Hippocampal formation (tissue), 2 donors: ENCODE results near the gene MYO16.
A peak's percentile ranks its signal among the peaks of the same experiment; 100 is the strongest.

Experiments
- DNase-seq, 2 donors: peaks; one replicate each; lab custom pipeline; 2025; lab: John Stamatoyannopoulos, UW

MYO16 gene

DNA sequence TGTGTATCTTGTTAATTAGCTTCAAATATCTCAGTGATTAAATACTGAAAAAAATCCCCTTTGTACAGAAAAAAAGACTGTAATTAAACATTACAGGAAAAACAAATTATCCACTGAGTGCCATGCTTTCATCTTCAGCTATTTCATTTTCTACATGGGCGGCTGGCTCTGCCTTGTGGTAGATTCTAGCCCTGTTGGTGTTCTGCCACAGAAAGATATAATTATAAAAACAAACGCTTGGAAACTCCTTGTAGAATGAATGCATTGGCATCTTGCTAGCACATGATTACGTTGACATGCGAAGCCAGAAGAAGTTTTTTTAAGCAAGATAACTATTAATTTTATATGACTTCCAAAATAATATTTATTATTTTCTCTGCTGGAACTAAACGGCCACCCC, 496.8 kb downstream of the MYO16 start:
- DNase-seq, result no peak

GRCh38 chr13:109126891-109127641, 497.7 kb downstream of the MYO16 start:
- peak in 1 of 2 donors; percentile 26 for DNase-seq

- DNase-seq, result no peak
These were observed 498.7 kb downstream of the MYO16 start for GRCh38 chr13:109128121-109128520.

- DNase-seq, result no peak
These were observed 500.9 kb downstream of the MYO16 start for GRCh38 chr13:109130093-109130835.

DNA sequence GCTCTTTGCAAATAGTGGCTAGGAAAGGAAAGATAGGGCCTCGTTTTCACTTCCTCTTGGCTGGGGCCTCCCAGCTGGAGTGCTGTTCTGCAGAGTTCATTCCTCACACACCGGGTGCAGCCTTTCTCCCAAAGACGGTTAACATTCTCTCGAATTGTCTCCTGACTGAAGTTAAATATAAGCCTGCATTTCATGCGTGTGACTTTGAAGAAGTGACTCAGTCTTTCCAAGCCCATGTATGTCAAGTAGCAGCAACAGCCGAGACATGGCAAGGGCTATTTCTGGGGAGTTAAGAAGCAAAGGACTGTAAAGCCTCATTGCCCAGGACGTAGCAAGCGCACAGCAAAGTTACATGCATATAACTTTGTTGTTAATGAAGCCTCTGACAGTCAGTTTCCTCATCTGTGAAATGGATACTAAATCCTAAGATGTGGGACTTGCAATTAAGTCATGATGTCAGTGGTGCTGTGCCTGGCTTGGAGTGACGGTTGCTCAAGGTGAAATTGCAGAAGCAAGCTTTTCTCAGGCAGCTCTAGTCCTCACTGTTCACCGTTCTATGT, 502.4 kb downstream of the MYO16 start:
- DNase-seq, result no peak

DNA sequence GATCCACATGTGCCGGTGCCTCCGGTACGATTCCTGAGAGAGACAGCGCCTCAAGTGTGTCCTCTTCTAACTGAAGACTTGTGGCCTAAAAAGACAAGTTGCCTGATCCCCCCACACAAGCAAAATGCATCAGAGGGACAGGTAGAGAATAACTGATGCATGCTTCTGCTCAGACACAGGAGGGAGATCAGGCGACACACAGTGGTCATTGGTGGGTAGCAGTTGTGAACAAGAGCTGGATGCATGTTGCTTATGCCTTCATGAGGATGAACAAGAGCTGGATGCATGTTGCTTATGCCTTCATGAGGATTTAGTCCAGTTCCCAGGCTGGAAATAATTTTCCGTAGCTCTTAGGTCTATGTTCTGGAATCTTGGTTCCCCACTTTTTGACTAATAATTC, 505.6 kb downstream of the MYO16 start:
- no peak for DNase-seq

DNA sequence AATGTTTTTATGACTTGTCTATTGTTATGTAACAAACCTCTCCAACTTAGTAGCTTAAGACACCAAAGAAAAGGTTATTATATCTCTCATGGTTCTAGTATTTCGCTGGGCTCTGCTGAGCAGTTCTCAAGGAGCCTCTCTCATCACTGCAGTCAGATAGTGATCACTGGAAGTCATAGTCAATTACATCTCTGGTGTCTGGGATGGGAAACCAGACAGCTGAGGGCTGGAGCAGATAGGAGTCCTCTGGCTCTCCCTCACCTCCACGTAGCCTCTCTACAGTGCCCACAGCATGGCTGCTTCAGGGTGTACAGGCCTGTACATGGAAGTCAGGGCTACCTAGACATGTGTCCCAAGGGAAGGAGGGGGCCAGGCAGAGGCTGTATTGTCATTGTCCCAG, 507.5 kb downstream of the MYO16 start:
- DNase-seq, result no peak

DNA sequence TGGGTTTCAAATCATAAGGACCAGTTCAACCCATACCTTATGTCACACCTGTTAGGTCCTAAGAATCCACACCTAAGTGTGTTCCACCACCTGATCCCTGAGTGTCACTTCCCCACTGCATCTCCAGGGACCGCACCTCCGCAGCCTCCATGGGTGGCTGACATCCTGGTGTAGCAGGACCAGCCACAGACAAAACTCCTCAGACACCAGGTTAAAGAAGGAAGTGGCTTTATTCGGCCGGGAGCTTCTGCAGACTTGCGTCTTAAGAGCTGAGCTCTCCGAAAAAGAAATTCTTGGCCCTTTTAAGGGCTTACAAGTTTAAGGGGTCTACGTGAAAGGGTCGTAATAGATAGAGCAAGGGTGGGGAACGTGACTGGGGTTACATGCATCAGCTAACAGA, 509.9 kb downstream of the MYO16 start:
- no peak for DNase-seq

GRCh38 chr13:109140054-109140453, 510.6 kb downstream of the MYO16 start:
- DNase-seq, result no peak

DNA sequence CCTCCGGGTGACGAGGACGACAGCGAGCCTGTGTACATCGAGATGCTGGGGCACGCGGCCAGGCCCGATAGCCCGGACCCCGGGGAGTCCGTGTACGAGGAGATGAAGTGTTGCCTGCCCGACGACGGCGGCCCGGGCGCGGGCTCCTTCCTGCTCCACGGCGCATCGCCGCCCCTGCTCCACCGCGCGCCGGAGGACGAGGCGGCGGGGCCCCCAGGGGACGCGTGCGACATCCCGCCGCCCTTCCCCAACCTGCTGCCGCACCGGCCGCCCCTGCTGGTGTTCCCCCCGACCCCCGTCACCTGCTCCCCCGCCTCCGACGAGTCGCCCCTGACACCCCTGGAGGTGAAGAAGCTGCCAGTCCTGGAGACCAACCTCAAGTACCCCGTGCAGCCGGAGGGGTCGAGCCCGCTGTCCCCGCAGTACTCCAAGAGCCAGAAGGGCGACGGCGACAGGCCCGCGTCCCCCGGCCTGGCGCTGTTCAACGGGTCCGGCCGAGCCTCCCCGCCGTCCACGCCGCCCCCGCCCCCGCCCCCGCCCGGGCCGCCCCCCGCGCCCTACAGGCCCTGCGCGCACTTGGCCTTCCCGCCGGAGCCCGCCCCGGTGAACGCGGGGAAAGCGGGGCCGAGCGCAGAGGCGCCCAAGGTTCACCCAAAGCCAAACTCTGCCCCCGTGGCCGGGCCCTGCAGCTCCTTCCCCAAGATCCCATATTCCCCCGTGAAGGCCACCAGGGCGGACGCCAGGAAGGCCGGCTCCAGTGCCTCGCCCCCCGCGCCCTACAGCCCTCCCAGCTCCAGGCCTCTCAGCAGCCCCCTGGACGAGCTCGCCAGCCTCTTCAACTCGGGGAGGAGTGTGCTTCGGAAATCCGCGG, 511.3 kb downstream of the MYO16 start:
- DNase-seq, result no peak

GRCh38 chr13:109141706-109142105, 512.3 kb downstream of the MYO16 start:
- DNase-seq, result no peak

GRCh38 chr13:109144693-109145437, 515.5 kb downstream of the MYO16 start:
- no peak for DNase-seq

DNA sequence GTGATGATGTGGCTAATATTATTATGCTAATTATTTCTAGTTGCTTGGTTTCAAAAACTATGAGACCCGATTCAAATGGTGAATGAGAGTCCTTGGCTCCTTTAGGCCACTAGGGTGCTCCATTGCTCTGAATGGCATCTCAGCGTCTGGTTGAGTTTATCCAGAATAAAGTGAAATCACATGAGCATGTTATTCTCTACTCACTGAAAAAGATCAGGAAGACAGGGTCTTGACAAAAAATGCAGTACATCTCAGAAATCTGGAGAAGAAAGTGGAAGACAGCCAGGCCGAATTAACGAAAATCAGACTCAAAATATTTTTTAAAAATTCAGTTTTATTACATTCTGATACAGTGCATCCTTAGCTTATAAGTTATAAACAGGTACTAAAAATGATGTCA, 516.2 kb downstream of the MYO16 start:
- peak; percentile 24 to 71 for DNase-seq

GRCh38 chr13:109146393-109146792, 517.0 kb downstream of the MYO16 start:
- DNase-seq, result no peak

DNA sequence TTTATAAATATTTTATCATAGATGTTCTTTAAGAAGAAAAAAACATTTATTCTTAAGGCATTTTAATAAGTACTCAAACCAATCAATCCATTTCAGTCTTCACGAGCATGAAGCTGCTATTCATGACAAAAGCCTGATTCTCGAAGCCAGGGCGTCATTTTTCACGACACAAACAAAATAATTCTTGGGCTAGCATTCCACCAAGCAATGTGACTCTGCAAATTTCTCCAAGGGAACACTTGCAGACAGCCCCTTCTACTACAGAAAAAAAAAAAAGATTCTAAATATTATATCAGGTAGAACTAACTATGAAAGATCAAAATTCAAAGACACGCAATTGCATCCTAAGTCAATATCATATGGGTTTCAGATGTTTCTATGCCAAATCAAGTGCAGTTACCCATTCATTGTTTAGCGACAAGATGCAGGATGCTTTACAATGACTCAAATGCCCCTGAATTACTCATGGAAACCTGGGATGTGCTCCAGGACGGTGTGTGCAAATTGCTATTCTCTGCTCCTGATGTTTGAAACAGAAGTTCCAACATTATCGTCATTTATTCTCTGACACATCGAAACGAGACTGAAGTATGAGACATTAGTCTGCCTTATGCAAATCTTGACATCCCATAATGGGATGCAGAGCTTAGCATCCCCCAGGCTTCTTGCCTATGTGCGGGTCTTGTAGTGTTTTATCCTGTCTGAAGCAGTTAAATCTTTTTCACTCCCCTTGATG, 517.7 kb downstream of the MYO16 start:
- DNase-seq, result no peak

GRCh38 chr13:109148243-109148642, 518.8 kb downstream of the MYO16 start:
- DNase-seq, result no peak

GRCh38 chr13:109150696-109151095, 521.3 kb downstream of the MYO16 start:
- no peak for DNase-seq

DNA sequence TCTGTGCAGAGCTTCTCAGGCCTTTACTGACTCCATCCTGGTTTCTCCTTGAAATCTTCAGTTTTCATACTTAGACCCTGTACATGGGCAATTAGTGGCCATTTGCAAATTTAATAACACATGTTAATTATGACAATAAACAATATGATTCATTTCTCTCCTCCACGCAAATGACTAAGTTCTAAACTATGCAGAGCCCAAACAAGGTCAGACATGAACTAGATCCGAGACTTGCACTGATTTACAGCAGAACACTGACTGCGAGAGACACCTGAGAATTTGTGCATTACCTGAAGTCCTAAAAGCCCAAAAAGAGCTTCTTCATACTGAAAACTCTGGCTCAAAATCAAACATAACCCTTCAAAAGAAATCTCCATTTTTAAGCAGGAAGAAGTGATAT, 521.8 kb downstream of the MYO16 start:
- DNase-seq, result no peak

- no peak for DNase-seq
These were observed 522.3 kb downstream of the MYO16 start for GRCh38 chr13:109151696-109152095.

GRCh38 chr13:109152311-109152820, 523.0 kb downstream of the MYO16 start:
- DNase-seq, result no peak

GRCh38 chr13:109152941-109153340, 523.5 kb downstream of the MYO16 start:
- DNase-seq, result no peak
